ENCODE data around the gene FCN1. TPM values are rescaled to one million over a fixed set of nuclear protein-coding genes. Genes with fewer than 3 reads are reported as not detected.

FCN1 gene
- total RNA-seq, result 1 to 10 TPM in 1 of 2 donors, under 1 TPM in 1; 0.79 to 4.6 TPM

- Histone ChIP-seq H3K27ac (no peak within 1 kb of the TSS), H3K36me3 (no peaks in the 10 kb centered on the region), H3K4me3 (no peak within 1 kb of the TSS), H3K9ac (ENCODE audit: low read depth in 2 of 2, low read length in 2 of 2) (no peak within 1 kb of the TSS), H3K27me3 (no peaks in the 10 kb centered on the region), H3K9me3 (no peaks in the 10 kb centered on the region), H3K4me1 (no peaks in the 10 kb centered on the region)
- intact Hi-C loops (cut with DNase I), result no loop called here
- DNase-seq, result peak; percentile 6
- TF ChIP-seq CTCF (IDR thresholded peaks at IDR 0.05), result no peak
These were observed at the start of gene FCN1 for GRCh38 chr9:134917431-134918373. FCN1 (minus strand) TSS chr9:134917912; CDS start chr9:134917871, 41 bp downstream.

GRCh38 chr9:134966697-134967546 is 49.2 kb upstream of the FCN1 start:
- no peak overlapping the region for H3K4me3 ChIP-seq
- H3K9ac ChIP-seq (ENCODE audit: low read depth in 2 of 2, low read length in 2 of 2), result no peak overlapping the region
- H3K9me3 ChIP-seq, result no peaks in the 10 kb centered on the region
- H3K27ac ChIP-seq, result no peak overlapping the region
- no peaks in the 10 kb centered on the region for H3K27me3 ChIP-seq
- intact Hi-C loops (cut with DNase I), result no loop called here
- TF ChIP-seq CTCF (IDR thresholded peaks at IDR 0.05), result no peak
- H3K36me3 ChIP-seq, result no peaks in the 10 kb centered on the region
- no peaks in the 10 kb centered on the region for H3K4me1 ChIP-seq
- no peak for DNase-seq

- DNase-seq, result no peak
- Histone ChIP-seq H3K27ac (no peak overlapping the region), H3K4me1 (no peaks in the 10 kb centered on the region), H3K9me3 (no peaks in the 10 kb centered on the region), H3K9ac (ENCODE audit: low read depth in 2 of 2, low read length in 2 of 2) (no peak overlapping the region), H3K27me3 (no peaks in the 10 kb centered on the region), H3K36me3 (no peaks in the 10 kb centered on the region), H3K4me3 (no peak overlapping the region)
- no peak for TF ChIP-seq CTCF (IDR thresholded peaks at IDR 0.05)
- intact Hi-C loops (cut with DNase I), result no loop called here
These were observed 48.6 kb upstream of the FCN1 start for GRCh38 chr9:134966270-134966669.

- no peaks in the 10 kb centered on the region for H3K36me3 ChIP-seq
- TF ChIP-seq CTCF (IDR thresholded peaks at IDR 0.05), result no peak
- H3K27me3 ChIP-seq, result no peaks in the 10 kb centered on the region
- H3K4me3 ChIP-seq, result no peak overlapping the region
- H3K4me1 ChIP-seq, result no peaks in the 10 kb centered on the region
- intact Hi-C loops (cut with DNase I), result no loop called here
- H3K9me3 ChIP-seq, result no peaks in the 10 kb centered on the region
- no peak for DNase-seq
- no peak overlapping the region for H3K9ac ChIP-seq (ENCODE audit: low read depth in 2 of 2, low read length in 2 of 2)
- H3K27ac ChIP-seq, result no peak overlapping the region
These were observed 48.1 kb upstream of the FCN1 start for GRCh38 chr9:134965851-134966250.

- intact Hi-C loops (cut with DNase I), result no loop called here
- Histone ChIP-seq H3K9me3 (no peaks in the 10 kb centered on the region), H3K4me3 (no peak overlapping the region), H3K4me1 (no peaks in the 10 kb centered on the region), H3K27me3 (no peaks in the 10 kb centered on the region), H3K36me3 (no peaks in the 10 kb centered on the region), H3K27ac (no peak overlapping the region), H3K9ac (ENCODE audit: low read depth in 2 of 2, low read length in 2 of 2) (no peak overlapping the region)
- DNase-seq, result no peak
- no peak for TF ChIP-seq CTCF (IDR thresholded peaks at IDR 0.05)
These were observed 47.7 kb upstream of the FCN1 start for GRCh38 chr9:134965411-134965810.
